HEK293 (cell line): ENCODE results near the gene CEP295NL.

Experiments used
- CTCF ChIA-PET: fragments of 350-600 bp; formaldehyde crosslinking; extraction: SDS; loops from one replicate; lab custom pipeline; 2021; ENCODE audit warnings: antibody characterized with exemption; lab: Yijun Ruan, JAX
- POLR2A ChIA-PET: fragments of 300-600 bp; formaldehyde crosslinking; extraction: SDS; loops from one replicate; lab custom pipeline; 2020; ENCODE audit warnings: antibody characterized with exemption, inconsistent platforms; lab: Yijun Ruan, JAX
- H3K27ac ChIP-seq: fragments of 200-500 bp; sonication (Bioruptor generic); 2 replicates; pipeline ENCODE4 v1.5.1; 2014; ENCODE audit warnings: low read depth, low read length, control low read depth, inconsistent platforms; ENCODE audit errors: extremely low read depth
- H3K36me3 ChIP-seq, 2 experiments: fragments of 200-500 bp in 1 of 2; sonication (Bioruptor generic) in 1 of 2; 1 replicate in 1 of 2; 2 replicates in 1 of 2; pipeline ENCODE4 v1.5.1; 2014 to 2017; ENCODE audit warnings: inconsistent platforms in 2 of 2, low read length in 2 of 2; ENCODE audit not compliant: control insufficient read depth in 2 of 2, insufficient read depth in 1 of 2
- H3K4me1 ChIP-seq: fragments of 200-500 bp; sonication (Bioruptor generic); 2 replicates; pipeline ENCODE4 v1.5.1; 2014; ENCODE audit warnings: mild to moderate bottlenecking, low read length, inconsistent platforms; ENCODE audit not compliant: control insufficient read depth, insufficient read depth
- H3K4me3 ChIP-seq: 2 replicates; pipeline ENCODE4 v1.5.1; 2011; ENCODE audit warnings: low read depth, mild to moderate bottlenecking, control low read depth, low read length, moderate library complexity
- H3K9me3 ChIP-seq: fragments of 200-500 bp; sonication (Bioruptor generic); 2 replicates; pipeline ENCODE4 v1.5.1; 2014; ENCODE audit warnings: low read depth, low read length, inconsistent platforms; ENCODE audit not compliant: control insufficient read depth, insufficient read depth
- EGR2 ChIP-seq: fragments of 450-650 bp; formaldehyde crosslinking; IDR thresholded peaks from 2 replicates; pipeline ENCODE4 v1.5.1; 2016; ENCODE audit warnings: low read depth, missing biosample characterization, missing genetic modification characterization
- GLIS1 ChIP-seq: fragments of 450-650 bp; formaldehyde crosslinking; IDR thresholded peaks from 2 replicates; pipeline ENCODE4 v1.5.1; 2016; ENCODE audit warnings: missing biosample characterization, missing genetic modification characterization
- GLIS2 ChIP-seq: fragments of 450-650 bp; formaldehyde crosslinking; IDR thresholded peaks from 2 replicates; pipeline ENCODE4 v1.5.1; 2016; ENCODE audit warnings: missing biosample characterization, missing genetic modification characterization
- KLF7 ChIP-seq: fragments of 450-650 bp; formaldehyde crosslinking; IDR thresholded peaks from 2 replicates; pipeline ENCODE4 v1.5.1; 2016; ENCODE audit warnings: missing biosample characterization, missing genetic modification characterization, borderline replicate concordance
- SALL2 ChIP-seq: fragments of 450-650 bp; formaldehyde crosslinking; IDR thresholded peaks from 2 replicates; pipeline ENCODE4 v1.5.0; 2017; ENCODE audit warnings: missing biosample characterization, mild to moderate bottlenecking, missing genetic modification characterization, borderline replicate concordance
- TCF7L2 ChIP-seq: IDR thresholded peaks from 2 replicates; pipeline ENCODE4 v1.6.1; 2011; ENCODE audit warnings: low read depth, mild to moderate bottlenecking, inconsistent platforms, low read length, moderate library complexity, borderline replicate concordance
- WT1 ChIP-seq: fragments of 450-650 bp; formaldehyde crosslinking; IDR thresholded peaks from 2 replicates; pipeline ENCODE4 v1.5.1; 2016; ENCODE audit warnings: missing biosample characterization, missing genetic modification characterization
- YY2 ChIP-seq: fragments of 450-650 bp; formaldehyde crosslinking; IDR thresholded peaks from 2 replicates; pipeline ENCODE4 v1.5.1; 2016; ENCODE audit warnings: missing biosample characterization, missing genetic modification characterization
- ZBTB21 ChIP-seq: fragments of 450-650 bp; formaldehyde crosslinking; IDR thresholded peaks from 2 replicates; pipeline ENCODE4 v1.5.1; 2017; ENCODE audit warnings: missing biosample characterization, missing genetic modification characterization
- ZFHX2 ChIP-seq: fragments of 450-650 bp; formaldehyde crosslinking; conservative IDR thresholded peaks from 2 replicates; pipeline ENCODE4 v1.5.1; 2016; ENCODE audit warnings: missing biosample characterization, missing genetic modification characterization
- ZIC2 ChIP-seq: fragments of 450-650 bp; formaldehyde crosslinking; IDR thresholded peaks from 2 replicates; pipeline ENCODE4 v1.5.1; 2016; ENCODE audit warnings: missing biosample characterization, missing genetic modification characterization
- ZNF175 ChIP-seq: fragments of 450-650 bp; formaldehyde crosslinking; IDR thresholded peaks from 2 replicates; pipeline ENCODE4 v1.5.1; 2016; ENCODE audit warnings: missing biosample characterization, missing genetic modification characterization
- ZNF248 ChIP-seq: fragments of 450-650 bp; formaldehyde crosslinking; IDR thresholded peaks from 2 replicates; pipeline ENCODE4 v1.5.1; 2017; ENCODE audit warnings: missing biosample characterization, missing genetic modification characterization
- ZNF341 ChIP-seq: fragments of 450-650 bp; formaldehyde crosslinking; IDR thresholded peaks from 2 replicates; pipeline ENCODE4; 2016; ENCODE audit warnings: low read depth, missing biosample characterization, missing genetic modification characterization
- ZNF366 ChIP-seq: fragments of 450-650 bp; formaldehyde crosslinking; conservative IDR thresholded peaks from 2 replicates; pipeline ENCODE4 v1.5.1; 2016; ENCODE audit warnings: missing biosample characterization, missing genetic modification characterization
- ZNF529 ChIP-seq: fragments of 450-650 bp; formaldehyde crosslinking; IDR thresholded peaks from 2 replicates; pipeline ENCODE4 v1.5.1; 2017; ENCODE audit warnings: missing genetic modification characterization, missing biosample characterization; ENCODE audit not compliant: insufficient replicate concordance
- ZNF621 ChIP-seq: fragments of 450-650 bp; formaldehyde crosslinking; IDR thresholded peaks from 2 replicates; pipeline ENCODE4 v1.5.1; 2017; ENCODE audit warnings: missing biosample characterization, missing genetic modification characterization
- ZNF629 ChIP-seq: fragments of 450-650 bp; formaldehyde crosslinking; IDR thresholded peaks from 2 replicates; pipeline ENCODE4 v1.5.1; 2017; ENCODE audit warnings: missing biosample characterization, missing genetic modification characterization
- ZNF707 ChIP-seq: fragments of 450-650 bp; formaldehyde crosslinking; IDR thresholded peaks from 2 replicates; pipeline ENCODE4 v1.5.1; 2016; ENCODE audit warnings: missing biosample characterization, missing genetic modification characterization
- ZNF76 ChIP-seq: fragments of 450-650 bp; formaldehyde crosslinking; IDR thresholded peaks from 2 replicates; pipeline ENCODE4; 2016; ENCODE audit warnings: low read depth, missing biosample characterization, missing genetic modification characterization, borderline replicate concordance
- ZNF837 ChIP-seq: fragments of 450-650 bp; formaldehyde crosslinking; IDR thresholded peaks from 2 replicates; pipeline ENCODE4 v1.5.1; 2016; ENCODE audit warnings: missing biosample characterization, missing genetic modification characterization
- TF ChIP-seq, protein P1 (sequence below): fragments of 450-650 bp; formaldehyde crosslinking; IDR thresholded peaks from 2 replicates; pipeline ENCODE4 v1.5.1; 2016; ENCODE audit warnings: missing biosample characterization, missing genetic modification characterization
- TF ChIP-seq, protein P2 (sequence below): fragments of 450-650 bp; formaldehyde crosslinking; IDR thresholded peaks from 2 replicates; pipeline ENCODE4 v1.5.1; 2016; ENCODE audit warnings: missing biosample characterization, missing genetic modification characterization, low read depth
- TF ChIP-seq, protein P3 (sequence below): fragments of 450-650 bp; IDR thresholded peaks from 2 replicates; pipeline ENCODE4 v1.5.1; 2018; ENCODE audit warnings: missing biosample characterization, missing genetic modification characterization
- TF ChIP-seq, protein P4 (sequence below): fragments of 450-650 bp; formaldehyde crosslinking; IDR thresholded peaks from 2 replicates; pipeline ENCODE4 v1.5.1; 2017; ENCODE audit warnings: missing biosample characterization, missing genetic modification characterization
- TF ChIP-seq, protein P5 (sequence below): fragments of 450-650 bp; formaldehyde crosslinking; IDR thresholded peaks from 2 replicates; pipeline ENCODE4 v1.5.1; 2016; ENCODE audit warnings: missing biosample characterization, missing genetic modification characterization

Gene CEP295NL

GRCh38 chr17:78903101-78903779 lies at the start of gene CEP295NL:
TSS of gene CEP295NL (minus strand) at chr17:78903201. CDS start at chr17:78901828, 1,373 bp downstream.
- CTCF ChIA-PET: interaction anchor here (0.7 to 1.7 kb wide), 2 partner anchors 15 to 38 kb away, joined by 5 to 8 read pairs; no protein-coding TSS in a partner anchor
- Histone ChIP-seq H3K4me1 (no peaks in the 10 kb centered on the region; the same call in 1 of the 2 replicates), H3K4me3 (no peak within 1 kb of the TSS), H3K27ac (no peak within 1 kb of the TSS), H3K9me3 (no peaks in the 10 kb centered on the region), H3K36me3 (peaks cover 0 to 4% of the 10 kb centered on the region in 2 experiments; a peak in 1 of 3 replicates)
- no peak for TF ChIP-seq SALL2 (tag by site-specific recombination)
- no peak for TF ChIP-seq WT1
- no peak for TF ChIP-seq KLF7 (tag by site-specific recombination)
- TF ChIP-seq ZIC2: peak; percentile 85
- TF ChIP-seq EGR2 (tag by site-specific recombination): peak; percentile 65; the same call in 1 of the 2 replicates
- no peak for TF ChIP-seq ZNF837 (tag by site-specific recombination)
- TF ChIP-seq, protein P1, sequence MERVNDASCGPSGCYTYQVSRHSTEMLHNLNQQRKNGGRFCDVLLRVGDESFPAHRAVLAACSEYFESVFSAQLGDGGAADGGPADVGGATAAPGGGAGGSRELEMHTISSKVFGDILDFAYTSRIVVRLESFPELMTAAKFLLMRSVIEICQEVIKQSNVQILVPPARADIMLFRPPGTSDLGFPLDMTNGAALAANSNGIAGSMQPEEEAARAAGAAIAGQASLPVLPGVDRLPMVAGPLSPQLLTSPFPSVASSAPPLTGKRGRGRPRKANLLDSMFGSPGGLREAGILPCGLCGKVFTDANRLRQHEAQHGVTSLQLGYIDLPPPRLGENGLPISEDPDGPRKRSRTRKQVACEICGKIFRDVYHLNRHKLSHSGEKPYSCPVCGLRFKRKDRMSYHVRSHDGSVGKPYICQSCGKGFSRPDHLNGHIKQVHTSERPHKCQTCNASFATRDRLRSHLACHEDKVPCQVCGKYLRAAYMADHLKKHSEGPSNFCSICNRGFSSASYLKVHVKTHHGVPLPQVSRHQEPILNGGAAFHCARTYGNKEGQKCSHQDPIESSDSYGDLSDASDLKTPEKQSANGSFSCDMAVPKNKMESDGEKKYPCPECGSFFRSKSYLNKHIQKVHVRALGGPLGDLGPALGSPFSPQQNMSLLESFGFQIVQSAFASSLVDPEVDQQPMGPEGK: peak; percentile 48
- peak; percentile 87 for TF ChIP-seq GLIS1 (tag by site-specific recombination)
- TF ChIP-seq, protein P2, sequence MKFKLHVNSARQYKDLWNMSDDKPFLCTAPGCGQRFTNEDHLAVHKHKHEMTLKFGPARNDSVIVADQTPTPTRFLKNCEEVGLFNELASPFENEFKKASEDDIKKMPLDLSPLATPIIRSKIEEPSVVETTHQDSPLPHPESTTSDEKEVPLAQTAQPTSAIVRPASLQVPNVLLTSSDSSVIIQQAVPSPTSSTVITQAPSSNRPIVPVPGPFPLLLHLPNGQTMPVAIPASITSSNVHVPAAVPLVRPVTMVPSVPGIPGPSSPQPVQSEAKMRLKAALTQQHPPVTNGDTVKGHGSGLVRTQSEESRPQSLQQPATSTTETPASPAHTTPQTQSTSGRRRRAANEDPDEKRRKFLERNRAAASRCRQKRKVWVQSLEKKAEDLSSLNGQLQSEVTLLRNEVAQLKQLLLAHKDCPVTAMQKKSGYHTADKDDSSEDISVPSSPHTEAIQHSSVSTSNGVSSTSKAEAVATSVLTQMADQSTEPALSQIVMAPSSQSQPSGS (tag by site-specific recombination): 0 out of 2 replicates have a peak, but pooled peaks have one; percentile 28
- no peak for TF ChIP-seq ZNF707 (tag by site-specific recombination)
- peak; percentile 61 for TF ChIP-seq GLIS2
- no peak for TF ChIP-seq ZNF366 (tag by site-specific recombination)
- TF ChIP-seq, protein P3, sequence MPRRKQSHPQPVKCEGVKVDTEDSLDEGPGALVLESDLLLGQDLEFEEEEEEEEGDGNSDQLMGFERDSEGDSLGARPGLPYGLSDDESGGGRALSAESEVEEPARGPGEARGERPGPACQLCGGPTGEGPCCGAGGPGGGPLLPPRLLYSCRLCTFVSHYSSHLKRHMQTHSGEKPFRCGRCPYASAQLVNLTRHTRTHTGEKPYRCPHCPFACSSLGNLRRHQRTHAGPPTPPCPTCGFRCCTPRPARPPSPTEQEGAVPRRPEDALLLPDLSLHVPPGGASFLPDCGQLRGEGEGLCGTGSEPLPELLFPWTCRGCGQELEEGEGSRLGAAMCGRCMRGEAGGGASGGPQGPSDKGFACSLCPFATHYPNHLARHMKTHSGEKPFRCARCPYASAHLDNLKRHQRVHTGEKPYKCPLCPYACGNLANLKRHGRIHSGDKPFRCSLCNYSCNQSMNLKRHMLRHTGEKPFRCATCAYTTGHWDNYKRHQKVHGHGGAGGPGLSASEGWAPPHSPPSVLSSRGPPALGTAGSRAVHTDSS: no peak
- no peak for TF ChIP-seq ZNF529
- peak; percentile 66 for TF ChIP-seq ZFHX2
- TF ChIP-seq, protein P4, sequence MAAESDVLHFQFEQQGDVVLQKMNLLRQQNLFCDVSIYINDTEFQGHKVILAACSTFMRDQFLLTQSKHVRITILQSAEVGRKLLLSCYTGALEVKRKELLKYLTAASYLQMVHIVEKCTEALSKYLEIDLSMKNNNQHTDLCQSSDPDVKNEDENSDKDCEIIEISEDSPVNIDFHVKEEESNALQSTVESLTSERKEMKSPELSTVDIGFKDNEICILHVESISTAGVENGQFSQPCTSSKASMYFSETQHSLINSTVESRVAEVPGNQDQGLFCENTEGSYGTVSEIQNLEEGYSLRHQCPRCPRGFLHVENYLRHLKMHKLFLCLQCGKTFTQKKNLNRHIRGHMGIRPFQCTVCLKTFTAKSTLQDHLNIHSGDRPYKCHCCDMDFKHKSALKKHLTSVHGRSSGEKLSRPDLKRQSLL (tag by site-specific recombination): no peak
- peak; percentile 91 for TF ChIP-seq ZNF629 (tag by site-specific recombination)
- TF ChIP-seq ZBTB21 (tag by site-specific recombination): peak; percentile 82; the same call in 1 of the 2 replicates
- TF ChIP-seq ZNF341 (tag by site-specific recombination): peak; percentile 33
- POLR2A ChIA-PET: interaction anchor here (0.6 kb wide), 1 partner anchor 21 kb away, joined by 3 read pairs; no protein-coding TSS in a partner anchor

- Histone ChIP-seq H3K27ac (no peak overlapping the region), H3K9me3 (no peaks in the 10 kb centered on the region; the same call in 1 of the 2 replicates), H3K4me3 (no peak overlapping the region), H3K4me1 (no peaks in the 10 kb centered on the region; the same call in 1 of the 2 replicates), H3K36me3 (no peaks in the 10 kb centered on the region)
- ChIA-PET POLR2A (interaction anchor here (0.9 kb wide), 1 partner anchor 18 kb away, joined by 3 read pairs; no protein-coding TSS in a partner anchor), CTCF (interaction anchor here (0.6 to 1.7 kb wide), 4 partner anchors 15 to 69 kb away, joined by 4 to 6 read pairs (median 4); no protein-coding TSS in a partner anchor)
- no peak for TF ChIP-seq ZNF621
- TF ChIP-seq, protein P5, sequence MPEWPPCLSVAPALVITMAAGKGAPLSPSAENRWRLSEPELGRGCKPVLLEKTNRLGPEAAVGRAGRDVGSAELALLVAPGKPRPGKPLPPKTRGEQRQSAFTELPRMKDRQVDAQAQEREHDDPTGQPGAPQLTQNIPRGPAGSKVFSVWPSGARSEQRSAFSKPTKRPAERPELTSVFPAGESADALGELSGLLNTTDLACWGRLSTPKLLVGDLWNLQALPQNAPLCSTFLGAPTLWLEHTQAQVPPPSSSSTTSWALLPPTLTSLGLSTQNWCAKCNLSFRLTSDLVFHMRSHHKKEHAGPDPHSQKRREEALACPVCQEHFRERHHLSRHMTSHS (tag by site-specific recombination): no peak
- no peak for TF ChIP-seq KLF7 (tag by site-specific recombination)
- TF ChIP-seq ZNF76 (tag by site-specific recombination): no peak
- TF ChIP-seq YY2 (tag by site-specific recombination): no peak
- no peak for TF ChIP-seq TCF7L2
- no peak for TF ChIP-seq ZNF248
- TF ChIP-seq ZNF175 (tag by site-specific recombination): no peak
- no peak for TF ChIP-seq SALL2 (tag by site-specific recombination)
These were observed 49.7 kb upstream of the CEP295NL start for GRCh38 chr17:78952706-78953105.
